A549 (cell line): ENCODE results near the gene DDTL. TPM values are rescaled to one million over a fixed set of nuclear protein-coding genes. Genes with fewer than 3 reads are reported as not detected.

Experiments used
- ATAC-seq, 2 experiments: fragments of 200-7000 bp in 1 of 2; fragments of >200 bp in 1 of 2; cut with Nextera tagmentation in 1 of 2; cut with Tn5 transposase in 1 of 2; 3 replicates each; pipeline versions ENCODE4 v1.8.0 to v1.9.1; 2018 to 2020; ENCODE audit warnings: mild to moderate bottlenecking in 1 of 2, moderate library complexity in 1 of 2
- CTCF ChIA-PET: fragments of 300-600 bp; sonication (Branson Sonifier 250); formaldehyde crosslinking; extraction: SDS; loops from one replicate; lab custom pipeline; 2021; ENCODE audit warnings: antibody characterized with exemption, inconsistent platforms; lab: Yijun Ruan, JAX
- POLR2A ChIA-PET: fragments of 350-600 bp; formaldehyde crosslinking; extraction: SDS; loops from one replicate; lab custom pipeline; 2021; ENCODE audit warnings: antibody characterized with exemption, inconsistent platforms; lab: Yijun Ruan, JAX
- DNase-seq, 2 experiments: peaks; one replicate each; pipeline versions ENCODE4 v3.0.0 to v3.0.0-alpha.2; 2011 to 2016; ENCODE audit warnings: low read depth in 1 of 2, low spot score in 1 of 2
- FAIRE-seq: peaks from 2 replicates; lab custom pipeline; 2011; peaks lifted over from hg19 to GRCh38; lab: Jason Lieb, UNC
- H3K27ac ChIP-seq, 2 experiments: fragments of >200 bp; sonication (Bioruptor Twin); formaldehyde crosslinking; 3 replicates each; pipeline ENCODE4 v1.5.1; 2016 to 2017
- H3K4me1 ChIP-seq: fragments of >200 bp; sonication (Bioruptor Twin); formaldehyde crosslinking; 3 replicates; pipeline ENCODE4 v1.6.1; 2016
- H3K4me2 ChIP-seq: fragments of >200 bp; sonication (Bioruptor Twin); formaldehyde crosslinking; 3 replicates; pipeline ENCODE4 v1.6.1; 2016
- H3K4me3 ChIP-seq: fragments of >200 bp; sonication (Bioruptor Twin); formaldehyde crosslinking; 3 replicates; pipeline ENCODE4 v1.5.1; 2016
- H3K9me3 ChIP-seq: fragments of >200 bp; sonication (Bioruptor Twin); formaldehyde crosslinking; 3 replicates; pipeline ENCODE4 v1.6.1; 2016
- BCL3 ChIP-seq: fragments of >200 bp; sonication (Bioruptor Twin); formaldehyde crosslinking; IDR thresholded peaks from 3 replicates; pipeline ENCODE4 v1.6.1; 2016
- CBX2 ChIP-seq: fragments of 200-600 bp; sonication (generic); IDR thresholded peaks from 2 replicates; pipeline ENCODE4 v1.6.1; 2016; ENCODE audit warnings: low read depth, mild to moderate bottlenecking, borderline replicate concordance
- CBX8 ChIP-seq: fragments of 200-600 bp; sonication (generic); IDR thresholded peaks from 2 replicates; pipeline ENCODE4 v1.6.1; 2016
- CEBPB ChIP-seq, 2 experiments: fragments of >200 bp in 1 of 2; sonication (Bioruptor Twin) in 1 of 2; formaldehyde crosslinking in 1 of 2; IDR thresholded peaks; 2 replicates each; pipeline ENCODE4 v1.6.1; 2012 to 2016
- CHD2 ChIP-seq: fragments of 150-350 bp; IDR thresholded peaks from 2 replicates; pipeline ENCODE4 v1.6.1; 2014; ENCODE audit warnings: low read length; ENCODE audit not compliant: partially characterized antibody
- FOSL2 ChIP-seq, 2 experiments: fragments of 450-650 bp in 1 of 2; fragments of >200 bp in 1 of 2; sonication (Bioruptor Twin) in 1 of 2; formaldehyde crosslinking; IDR thresholded peaks; 2 replicates each; pipeline versions ENCODE4 v1.5.0 to v1.6.1; 2016 to 2020; ENCODE audit warnings: mild to moderate bottlenecking in 1 of 2, moderate library complexity in 1 of 2
- FOXS1 ChIP-seq: fragments of 250-450 bp; sonication (Bioruptor Pico); IDR thresholded peaks from 2 replicates; pipeline ENCODE4 v1.5.0; 2020; ENCODE audit warnings: mild to moderate bottlenecking, moderate library complexity
- HOXA7 ChIP-seq: fragments of 250-450 bp; sonication (Bioruptor Pico); IDR thresholded peaks from 2 replicates; pipeline ENCODE4 v1.5.0; 2020; ENCODE audit warnings: mild to moderate bottlenecking, moderate library complexity
- HOXB13 ChIP-seq: fragments of 250-450 bp; sonication (Bioruptor Pico); IDR thresholded peaks from 2 replicates; pipeline ENCODE4 v1.5.0; 2020; ENCODE audit warnings: low read depth, mild to moderate bottlenecking, moderate library complexity
- HOXB5 ChIP-seq: fragments of 250-450 bp; sonication (Bioruptor Pico); IDR thresholded peaks from 2 replicates; pipeline ENCODE4 v1.5.0; 2020; ENCODE audit warnings: mild to moderate bottlenecking, moderate library complexity
- JUN ChIP-seq, 2 experiments: fragments of >200 bp; sonication (Bioruptor Twin); formaldehyde crosslinking; IDR thresholded peaks; 2 replicates in 1 of 2; 3 replicates in 1 of 2; pipeline ENCODE4 v1.6.1; 2016 to 2017
- JUNB ChIP-seq: fragments of >200 bp; sonication (Bioruptor Twin); formaldehyde crosslinking; IDR thresholded peaks from 2 replicates; pipeline ENCODE4 v1.6.1; 2016
- KDM5A ChIP-seq: fragments of 200-600 bp; sonication (generic); IDR thresholded peaks from 2 replicates; pipeline ENCODE4 v1.6.1; 2016; ENCODE audit warnings: antibody characterized with exemption, mild to moderate bottlenecking
- MYC ChIP-seq: IDR thresholded peaks from 2 replicates; pipeline ENCODE4 v1.6.1; 2012; ENCODE audit warnings: mild to moderate bottlenecking, inconsistent platforms, low read length, improper control_type of control experiment, borderline replicate concordance
- NFE2L2 ChIP-seq: fragments of 150-350 bp; conservative IDR thresholded peaks from 2 replicates; pipeline ENCODE4 v1.6.1; 2014; ENCODE audit warnings: low read length
- NPAS2 ChIP-seq: fragments of 250-450 bp; sonication (Bioruptor Pico); IDR thresholded peaks from 2 replicates; pipeline ENCODE4 v1.8.0; 2022; ENCODE audit warnings: mild to moderate bottlenecking, moderate library complexity, borderline replicate concordance
- NR3C1 ChIP-seq: fragments of >200 bp; sonication (Bioruptor Twin); formaldehyde crosslinking; IDR thresholded peaks from 3 replicates; pipeline ENCODE4 v1.6.1; 2017
- PBX3 ChIP-seq: IDR thresholded peaks from 2 replicates; pipeline ENCODE4 v1.6.1; 2012
- PHF8 ChIP-seq: fragments of 200-600 bp; sonication (generic); IDR thresholded peaks from 2 replicates; pipeline ENCODE4 v1.6.1; 2016; ENCODE audit warnings: low read depth, mild to moderate bottlenecking, antibody characterized with exemption, moderate library complexity, borderline replicate concordance
- RCOR1 ChIP-seq: fragments of 150-350 bp; IDR thresholded peaks from 2 replicates; pipeline ENCODE4 v1.6.1; 2014; ENCODE audit warnings: antibody characterized with exemption, low read length, low read depth
- TFCP2L1 ChIP-seq: fragments of 250-450 bp; sonication (Bioruptor Pico); IDR thresholded peaks from 2 replicates; pipeline ENCODE4 v1.5.0; 2021; ENCODE audit warnings: mild to moderate bottlenecking
- TP53 ChIP-seq: fragments of 250-450 bp; sonication (Bioruptor Pico); IDR thresholded peaks from 2 replicates; pipeline ENCODE4 v1.5.0; 2021; ENCODE audit warnings: mild to moderate bottlenecking, moderate library complexity
- USF2 ChIP-seq: fragments of 450-650 bp; IDR thresholded peaks from 2 replicates; pipeline ENCODE4 v1.6.1; 2014; ENCODE audit warnings: antibody characterized with exemption
- ZSCAN20 ChIP-seq: fragments of 250-450 bp; sonication (Bioruptor Pico); IDR thresholded peaks from 2 replicates; pipeline ENCODE4 v1.8.0; 2022; ENCODE audit warnings: mild to moderate bottlenecking, moderate library complexity
- WGBS: methylation state at CpG from one replicate; pipeline ENCODE4 v1.1.6; 2017; ENCODE audit errors: missing lambda C conversion rate; 5-methylcytosine and 5-hydroxymethylcytosine counted together
- polyA plus RNA-seq, 4 experiments: library from polyadenylated mRNA; depleted of rRNA in 3 of 4; stranded (reverse); fragments of >200 nt; fragmentation: RNase III in 1 of 4; extraction: RNeasy Plus Mini Kit Qiagen cat#74134 plus additional on column Dnase treatment in 1 of 4; gene quantifications; 2 replicates in 3 of 4; 3 replicates in 1 of 4; pipeline ENCODE4 v1.2.3, GENCODE V29; 2011 to 2017
- TF ChIP-seq, protein P1 (sequence below): fragments of 250-450 bp; sonication (Bioruptor Pico); IDR thresholded peaks from 2 replicates; pipeline ENCODE4 v1.5.0; 2020; ENCODE audit warnings: low read depth, mild to moderate bottlenecking, moderate library complexity
- TF ChIP-seq, protein P2 (sequence below): fragments of >200 bp; sonication (Bioruptor Twin); formaldehyde crosslinking; IDR thresholded peaks from 3 replicates; pipeline ENCODE4 v1.5.1; 2016

DDTL gene
- polyA plus RNA-seq, 2 of the 4 experiments (the other 2 are of a cell fraction): 2.1 to 2.5 TPM

DNA sequence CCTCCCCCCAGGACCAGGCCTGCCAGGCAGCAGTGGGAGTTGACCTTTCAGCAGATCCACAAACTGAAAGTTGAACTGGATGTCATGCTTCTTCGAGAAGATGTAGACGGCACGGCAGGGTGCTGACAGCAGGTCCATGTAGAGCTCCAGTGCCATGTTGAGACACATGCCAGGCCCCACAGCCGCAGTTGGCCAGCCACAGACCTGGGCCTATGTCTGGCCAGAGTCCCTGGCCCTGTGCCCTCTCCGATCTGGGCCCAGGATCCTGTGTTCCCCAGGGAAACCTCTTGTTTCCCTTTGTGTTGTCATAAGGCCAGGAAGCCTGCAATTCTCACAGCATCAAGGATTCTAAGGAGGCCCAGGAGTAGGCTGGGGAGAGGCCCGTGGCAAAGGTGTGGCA is 38.5 kb downstream of the DDTL start, which contains the start of gene GSTT4:
Gene GSTT4, minus strand, starts transcription at position 253 of the 400 bp plus-strand sequence. Its CDS starts 97 bp downstream, at position 156.
- Histone ChIP-seq H3K9me3 (no peaks in the 10 kb centered on the region), H3K4me1 (no peaks in the 10 kb centered on the region), H3K4me3 (no peak within 1 kb of the TSS), H3K27ac (no peak within 1 kb of the TSS), H3K4me2 (no peak within 1 kb of the TSS)
- FAIRE-seq: no peak
- no peak for ATAC-seq
- WGBS: 63% methylated on average over 4 of the region's 6 CpGs
- DNase-seq: no peak
- TF ChIP-seq HOXB13 (CRISPR knock-in tag): no peak
- no peak for TF ChIP-seq MYC
- no peak for TF ChIP-seq USF2
- no peak for TF ChIP-seq PHF8
- TF ChIP-seq BCL3: no peak
- TF ChIP-seq FOSL2 (IDR thresholded peaks at IDR 0.05): no peak
- no peak for TF ChIP-seq FOSL2 (CRISPR knock-in tag; IDR thresholded peaks at IDR 0.05)
- TF ChIP-seq TFCP2L1 (CRISPR knock-in tag): no peak
- TF ChIP-seq NFE2L2: no peak
- TF ChIP-seq CBX8: no peak
- TF ChIP-seq, protein P1, sequence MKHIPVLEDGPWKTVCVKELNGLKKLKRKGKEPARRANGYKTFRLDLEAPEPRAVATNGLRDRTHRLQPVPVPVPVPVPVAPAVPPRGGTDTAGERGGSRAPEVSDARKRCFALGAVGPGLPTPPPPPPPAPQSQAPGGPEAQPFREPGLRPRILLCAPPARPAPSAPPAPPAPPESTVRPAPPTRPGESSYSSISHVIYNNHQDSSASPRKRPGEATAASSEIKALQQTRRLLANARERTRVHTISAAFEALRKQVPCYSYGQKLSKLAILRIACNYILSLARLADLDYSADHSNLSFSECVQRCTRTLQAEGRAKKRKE: no peak
- TF ChIP-seq CBX2: no peak
- TF ChIP-seq ZSCAN20: no peak
- TF ChIP-seq JUNB: no peak
- CTCF ChIA-PET: interaction anchor here (2.0 kb wide), 1 partner anchor 184 kb away, joined by 5 read pairs; no protein-coding TSS in a partner anchor
- POLR2A ChIA-PET: no interaction called here

DNA sequence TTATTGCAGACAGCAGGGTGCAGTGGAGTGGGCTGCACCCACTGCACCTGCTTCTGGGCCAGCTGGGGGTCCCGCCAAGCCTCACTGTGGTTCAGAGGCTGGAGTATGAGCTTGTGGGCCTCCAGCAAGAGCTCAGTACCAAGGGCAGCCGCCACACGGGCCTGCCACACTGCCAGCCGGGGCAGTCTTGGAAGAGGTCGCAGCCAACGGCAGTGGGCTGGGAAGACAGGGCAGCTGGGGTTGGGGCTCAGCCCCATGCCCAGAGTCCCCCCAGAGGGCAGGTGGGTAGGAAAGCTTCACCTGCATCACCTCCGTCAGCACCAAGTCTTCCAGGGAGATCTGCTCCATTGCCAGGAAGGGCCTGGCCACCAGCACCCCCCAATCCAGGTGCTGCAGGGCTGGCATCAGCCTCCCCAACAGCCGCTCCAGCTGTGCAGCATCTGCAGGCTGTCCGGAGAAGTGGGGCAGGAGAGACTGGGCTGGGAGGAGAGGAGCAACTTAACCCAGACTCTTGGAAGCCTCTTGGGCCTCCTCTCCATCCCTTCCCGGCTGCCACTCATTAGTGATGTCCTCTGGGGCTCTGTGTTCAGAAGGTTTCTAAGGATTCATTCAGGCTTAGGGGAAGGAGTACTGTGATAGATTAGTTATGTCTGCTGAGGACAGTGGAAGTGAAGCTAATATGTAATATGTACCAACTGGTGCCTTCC is 39.7 kb downstream of the DDTL start:
- H3K27ac ChIP-seq: no peak overlapping the region
- ATAC-seq (no peak), DNase-seq (no peak), FAIRE-seq (no peak)
- ChIA-PET CTCF (no interaction called here), POLR2A (no interaction called here)
- 100% methylated on average over 1 of the region's 10 CpGs for WGBS
- H3K4me2 ChIP-seq: no peak overlapping the region
- no peak overlapping the region for H3K4me3 ChIP-seq
- H3K4me1 ChIP-seq: no peaks in the 10 kb centered on the region
- no peak for TF ChIP-seq FOXS1 (CRISPR knock-in tag)
- TF ChIP-seq PHF8: no peak
- TF ChIP-seq KDM5A: no peak
- no peak for TF ChIP-seq CHD2
- TF ChIP-seq MYC: no peak
- TF ChIP-seq, protein P2, sequence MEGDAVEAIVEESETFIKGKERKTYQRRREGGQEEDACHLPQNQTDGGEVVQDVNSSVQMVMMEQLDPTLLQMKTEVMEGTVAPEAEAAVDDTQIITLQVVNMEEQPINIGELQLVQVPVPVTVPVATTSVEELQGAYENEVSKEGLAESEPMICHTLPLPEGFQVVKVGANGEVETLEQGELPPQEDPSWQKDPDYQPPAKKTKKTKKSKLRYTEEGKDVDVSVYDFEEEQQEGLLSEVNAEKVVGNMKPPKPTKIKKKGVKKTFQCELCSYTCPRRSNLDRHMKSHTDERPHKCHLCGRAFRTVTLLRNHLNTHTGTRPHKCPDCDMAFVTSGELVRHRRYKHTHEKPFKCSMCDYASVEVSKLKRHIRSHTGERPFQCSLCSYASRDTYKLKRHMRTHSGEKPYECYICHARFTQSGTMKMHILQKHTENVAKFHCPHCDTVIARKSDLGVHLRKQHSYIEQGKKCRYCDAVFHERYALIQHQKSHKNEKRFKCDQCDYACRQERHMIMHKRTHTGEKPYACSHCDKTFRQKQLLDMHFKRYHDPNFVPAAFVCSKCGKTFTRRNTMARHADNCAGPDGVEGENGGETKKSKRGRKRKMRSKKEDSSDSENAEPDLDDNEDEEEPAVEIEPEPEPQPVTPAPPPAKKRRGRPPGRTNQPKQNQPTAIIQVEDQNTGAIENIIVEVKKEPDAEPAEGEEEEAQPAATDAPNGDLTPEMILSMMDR: no peak
- no peak for TF ChIP-seq JUNB
- TF ChIP-seq TP53 (CRISPR knock-in tag): no peak
- no peak for TF ChIP-seq CEBPB (IDR thresholded peaks at IDR 0.05)
- TF ChIP-seq NPAS2: no peak
- TF ChIP-seq NFE2L2: no peak
- TF ChIP-seq RCOR1: no peak
- no peak for TF ChIP-seq PBX3
- no peak for TF ChIP-seq HOXA7
- no peak for TF ChIP-seq JUN (IDR thresholded peaks at IDR 0.05)
- TF ChIP-seq CBX2: no peak
- no peak for TF ChIP-seq HOXB5 (CRISPR knock-in tag)
- no peak for TF ChIP-seq NR3C1
- no peak for TF ChIP-seq HOXB13 (CRISPR knock-in tag)
- H3K9me3 ChIP-seq: no peaks in the 10 kb centered on the region
